Measurements from ENCODE around the gene CPO. TPM values are rescaled to one million over a fixed set of nuclear protein-coding genes. Genes with fewer than 3 reads are reported as not detected.
A peak's percentile ranks its signal among the peaks of the same experiment; 100 is the strongest.

Gene CPO
- total and polyA plus RNA-seq, 9 of the 15 experiments (the other 6 are each of a cell fraction or from before 2014, with no cell fraction given): not detected

GRCh38 chr2:206996556-206997065 lies 57.3 kb downstream of the CPO start:
- BruUV-seq (replicated peaks): no TSS peak
- Histone ChIP-seq H3K9me3 (replicated peaks; ENCODE audit: control insufficient read depth, insufficient read depth, low read depth, low read length) (no peaks in the 10 kb centered on the region), H3K36me3 (ENCODE audit: control insufficient read depth, insufficient read depth, low read length) (no peaks in the 10 kb centered on the region), H4K20me1 (replicated peaks; ENCODE audit: control insufficient read depth, insufficient read depth, low read length) (no peaks in the 10 kb centered on the region), H3K79me2 (ENCODE audit: control insufficient read depth, insufficient read depth, low read length) (no peaks in the 10 kb centered on the region), H3K9ac (ENCODE audit: insufficient read depth in 1 of 2, low read depth in 2 of 2, low read length in 2 of 2) (no peak overlapping the region), H3K27me3 (ENCODE audit: control insufficient read depth in 2 of 2, insufficient read depth in 2 of 2, low read length in 2 of 2) (no peaks in the 10 kb centered on the region), H2AFZ (ENCODE audit: low read depth, low read length) (no peak overlapping the region), H3K4me3 (no peak overlapping the region), H3K9me1 (ENCODE audit: control insufficient read depth, insufficient read depth, low read length) (no peaks in the 10 kb centered on the region), H3K27ac (ENCODE audit: extremely low read depth, low read depth, low read length) (no peak overlapping the region), H3K4me2 (ENCODE audit: insufficient read depth, low read length) (no peak overlapping the region), H3K4me1 (replicated peaks in 1 of 2; ENCODE audit: control insufficient read depth in 2 of 2, insufficient read depth in 2 of 2, low read length in 2 of 2) (no peaks in the 10 kb centered on the region)
- FAIRE-seq (no peak), ATAC-seq (no peak), DNase-seq (ENCODE audit: extremely low read depth in 1 of 4, low spot score in 3 of 4) (no peak)
- no peak for TF ChIP-seq ZNF3 (CRISPR knock-in tag; IDR thresholded peaks at IDR 0.05)
- TF ChIP-seq MCM5 (IDR thresholded peaks at IDR 0.05; ENCODE audit: low read depth): no peak
- POLR2A ChIA-PET: no interaction called here
- CTCF ChIA-PET (ENCODE audit: low intra/inter-chr PET ratio): no interaction called here
- in situ Hi-C loops (cut with MboI) (loop anchor here (25.0 kb wide), 1 partner anchor 466 kb away; no protein-coding TSS in a partner anchor), intact Hi-C loops (cut with micrococcal nuclease) (no loop called here)

GRCh38 chr2:207008105-207008990 lies 69.0 kb downstream of the CPO start:
- no peak overlapping the region for H3K4me3 ChIP-seq
- no peaks in the 10 kb centered on the region for H3K9me3 ChIP-seq (replicated peaks; ENCODE audit: control insufficient read depth, insufficient read depth, low read depth, low read length)
- in situ Hi-C loops (cut with MboI) (no loop called here), intact Hi-C loops (cut with micrococcal nuclease) (no loop called here)
- H3K9ac ChIP-seq (ENCODE audit: insufficient read depth in 1 of 2, low read depth in 2 of 2, low read length in 2 of 2): no peak overlapping the region
- no peak for FAIRE-seq
- ChIA-PET POLR2A (no interaction called here), CTCF (ENCODE audit: low intra/inter-chr PET ratio) (no interaction called here)
- no peaks in the 10 kb centered on the region for H3K79me2 ChIP-seq (ENCODE audit: control insufficient read depth, insufficient read depth, low read length)
- H2AFZ ChIP-seq (ENCODE audit: low read depth, low read length): no peak overlapping the region
- no peaks in the 10 kb centered on the region for H3K4me1 ChIP-seq (replicated peaks in 1 of 2; ENCODE audit: control insufficient read depth in 2 of 2, insufficient read depth in 2 of 2, low read length in 2 of 2)
- H3K36me3 ChIP-seq (ENCODE audit: control insufficient read depth, insufficient read depth, low read length): no peaks in the 10 kb centered on the region
- H3K27ac ChIP-seq (ENCODE audit: extremely low read depth, low read depth, low read length): no peak overlapping the region
- no TSS peak for BruUV-seq (replicated peaks)
- H3K9me1 ChIP-seq (ENCODE audit: control insufficient read depth, insufficient read depth, low read length): no peaks in the 10 kb centered on the region
- no peaks in the 10 kb centered on the region for H4K20me1 ChIP-seq (replicated peaks; ENCODE audit: control insufficient read depth, insufficient read depth, low read length)
- DNase-seq (ENCODE audit: extremely low read depth in 1 of 4, low spot score in 3 of 4): peak in 2 of 4 experiments; percentile 4 to 7
- ATAC-seq: no peak
- 0% methylated on average over 1 of the region's 1 CpG for WGBS (ENCODE audit: insufficient coverage, low coverage, missing lambda C conversion rate)
- H3K4me2 ChIP-seq (ENCODE audit: insufficient read depth, low read length): no peak overlapping the region
- H3K27me3 ChIP-seq (ENCODE audit: control insufficient read depth in 2 of 2, insufficient read depth in 2 of 2, low read length in 2 of 2): no peaks in the 10 kb centered on the region
- no peak for TF ChIP-seq SMARCA5 (IDR thresholded peaks at IDR 0.05)
- no peak for TF ChIP-seq ADNP (tag; IDR thresholded peaks at IDR 0.05)
- TF ChIP-seq IRF9 (tag; IDR thresholded peaks at IDR 0.05): no peak
- TF ChIP-seq BRCA1 (IDR thresholded peaks at IDR 0.05): no peak
- no peak for TF ChIP-seq BRCA1 (CRISPR knock-in tag; IDR thresholded peaks at IDR 0.05)
- TF ChIP-seq ARNT (IDR thresholded peaks at IDR 0.05): no peak
- TF ChIP-seq U2AF2 (optimal IDR thresholded peaks at IDR 0.05; ENCODE audit: low read depth, low read length): no peak
- no peak for TF ChIP-seq ARHGAP35 (IDR thresholded peaks at IDR 0.05; ENCODE audit: partially characterized antibody)
- TF ChIP-seq HDAC2 (IDR thresholded peaks at IDR 0.05): no peak
- TF ChIP-seq RBM15 (IDR thresholded peaks at IDR 0.05; ENCODE audit: insufficient read depth, low read length): no peak
- TF ChIP-seq FOXA3 (CRISPR knock-in tag; conservative IDR thresholded peaks at IDR 0.05 in 1 of 2, IDR thresholded peaks at IDR 0.05 in 1 of 2): no peak
- no peak for TF ChIP-seq TFAP4 (CRISPR knock-in tag; IDR thresholded peaks at IDR 0.05; ENCODE audit: borderline replicate concordance)
- no peak for TF ChIP-seq NCOA2 (IDR thresholded peaks at IDR 0.05; ENCODE audit: partially characterized antibody in 2 of 2)
